A549 (cell line): ENCODE results near the gene LEMD1.

Source experiments
- BCL3 ChIP-seq: fragments of >200 bp; sonication (Bioruptor Twin); formaldehyde crosslinking; IDR thresholded peaks from 3 replicates; pipeline ENCODE4 v1.6.1; 2016
- BHLHE40 ChIP-seq: IDR thresholded peaks from 2 replicates; pipeline ENCODE4 v1.6.1; 2012; ENCODE audit warnings: low read depth, low read length, inconsistent platforms
- CHD2 ChIP-seq: fragments of 150-350 bp; IDR thresholded peaks from 2 replicates; pipeline ENCODE4 v1.6.1; 2014; ENCODE audit warnings: low read length; ENCODE audit not compliant: partially characterized antibody
- CTCF ChIP-seq: fragments of >200 bp; sonication (Bioruptor Twin); formaldehyde crosslinking; IDR thresholded peaks from 3 replicates; pipeline ENCODE4 v1.5.1; 2016
- EHMT2 ChIP-seq: fragments of 200-600 bp; sonication (generic); IDR thresholded peaks from 2 replicates; pipeline ENCODE4 v1.6.1; 2016; ENCODE audit warnings: antibody characterized with exemption, low read depth, mild to moderate bottlenecking, moderate library complexity
- HMGXB4 ChIP-seq: fragments of 250-450 bp; sonication (Bioruptor Pico); IDR thresholded peaks from 2 replicates; pipeline ENCODE4 v1.5.0; 2021; ENCODE audit warnings: mild to moderate bottlenecking, moderate library complexity, borderline replicate concordance
- JUN ChIP-seq, 2 experiments: fragments of >200 bp; sonication (Bioruptor Twin); formaldehyde crosslinking; IDR thresholded peaks; 2 replicates in 1 of 2; 3 replicates in 1 of 2; pipeline ENCODE4 v1.6.1; 2016 to 2017
- MAFK ChIP-seq: fragments of 450-650 bp; IDR thresholded peaks from 2 replicates; pipeline ENCODE4 v1.6.1; 2014; ENCODE audit not compliant: partially characterized antibody
- MAZ ChIP-seq: fragments of 150-350 bp; IDR thresholded peaks from 2 replicates; pipeline ENCODE4 v1.6.1; 2014; ENCODE audit warnings: antibody characterized with exemption, low read depth, low read length, borderline replicate concordance
- REST ChIP-seq: fragments of 200-600 bp; sonication (generic); IDR thresholded peaks from 2 replicates; pipeline ENCODE4 v1.6.1; 2016; ENCODE audit warnings: antibody characterized with exemption, mild to moderate bottlenecking, moderate library complexity

GRCh38 chr1:205438213-205439158 is 16.6 kb upstream of the LEMD1 start:
- TF ChIP-seq CTCF (peak; percentile 22; the same call in 2 of the 3 replicates), REST (no peak), BCL3 (no peak), MAFK (no peak), JUN (IDR thresholded peaks at IDR 0.05) (no peak), HMGXB4 (CRISPR knock-in tag) (no peak), EHMT2 (no peak), CHD2 (no peak), BHLHE40 (no peak), MAZ (no peak)
